GM20000 (cell line): ENCODE data around the gene MARK1.

Experiments used
- DNase-seq: peaks from one replicate; pipeline ENCODE4 v3.0.0; 2012; ENCODE audit warnings: low spot score
- CTCF ChIP-seq: IDR thresholded peaks from 2 replicates; pipeline ENCODE4 v1.5.1; 2012; ENCODE audit warnings: mild to moderate bottlenecking, control low read depth; ENCODE audit errors: extremely low read depth, missing control alignments

MARK1 gene

GRCh38 chr1:220703305-220703704, 175.4 kb downstream of the MARK1 start:
- no peak for DNase-seq
- no peak for TF ChIP-seq CTCF

GRCh38 chr1:220705782-220706181, 177.8 kb downstream of the MARK1 start:
- TF ChIP-seq CTCF = no peak
- DNase-seq = no peak

GRCh38 chr1:220706480-220706879, 178.5 kb downstream of the MARK1 start:
- no peak for DNase-seq
- TF ChIP-seq CTCF = no peak

- TF ChIP-seq CTCF = no peak
- DNase-seq = no peak
Observed at GRCh38 chr1:220707160-220707559, 179.2 kb downstream of the MARK1 start.

- DNase-seq = no peak
- no peak for TF ChIP-seq CTCF
Observed at GRCh38 chr1:220708244-220708643, 180.3 kb downstream of the MARK1 start.

- no peak for TF ChIP-seq CTCF
- no peak for DNase-seq
Observed at GRCh38 chr1:220708936-220709801, 181.2 kb downstream of the MARK1 start.

GRCh38 chr1:220710333-220710732, 182.4 kb downstream of the MARK1 start:
- no peak for TF ChIP-seq CTCF

More at GRCh38 chr1:220710333-220710732, 182.4 kb downstream of the MARK1 start:
- DNase-seq = no peak
